PFSK-1 (cell line): ENCODE measurements around the gene KLK10.

Source experiments
- FOXP2 ChIP-seq: optimal IDR thresholded peaks from 2 replicates; pipeline ENCODE3; 2011; ENCODE audit warnings: borderline replicate concordance, control low read depth, inconsistent platforms; ENCODE audit not compliant: insufficient read depth; ENCODE audit errors: extremely low read length, extremely low read depth
- POLR2AphosphoS5 ChIP-seq: IDR thresholded peaks from 2 replicates; pipeline ENCODE4 v1.6.1; 2012; ENCODE audit warnings: low read depth, mild to moderate bottlenecking, control low read depth, low read length, moderate library complexity
- REST ChIP-seq, 2 experiments: IDR thresholded peaks; 2 replicates each; pipeline versions ENCODE4 v1.6.1 to v1.8.0; 2011 to 2012; ENCODE audit warnings: low read depth in 2 of 2, low read length in 2 of 2, control low read depth in 1 of 2, inconsistent platforms in 1 of 2, mild to moderate bottlenecking in 1 of 2, moderate library complexity in 1 of 2; ENCODE audit not compliant: insufficient read depth in 1 of 2
- SIN3A ChIP-seq: IDR thresholded peaks from 2 replicates; pipeline ENCODE4 v1.6.1; 2012; ENCODE audit warnings: mild to moderate bottlenecking, low read length, moderate library complexity, borderline replicate concordance; ENCODE audit not compliant: insufficient read depth
- TAF1 ChIP-seq: IDR thresholded peaks from 2 replicates; pipeline ENCODE4 v1.6.1; 2012; ENCODE audit warnings: low read length, control low read depth, borderline replicate concordance; ENCODE audit not compliant: insufficient read depth

Gene KLK10

GRCh38 chr19:50972795-50973376 is 46.6 kb downstream of the KLK10 start:
- TF ChIP-seq SIN3A (no peak), REST (IDR thresholded peaks at IDR 0.05; ENCODE audit: insufficient read depth in 1 of 2, low read depth in 2 of 2, low read length in 2 of 2) (no peak), POLR2AphosphoS5 (no peak)

GRCh38 chr19:50969413-50969760 is 50.1 kb downstream of the KLK10 start, which contains the start of gene KLK6:
Gene KLK6 (minus strand): TSS chr19:50969591. CDS start chr19:50968104, 1,487 bp downstream.
- TF ChIP-seq FOXP2 = no peak
- no peak for TF ChIP-seq TAF1
- no peak for TF ChIP-seq REST (IDR thresholded peaks at IDR 0.05; ENCODE audit: insufficient read depth in 1 of 2, low read depth in 2 of 2, low read length in 2 of 2)
- no peak for TF ChIP-seq POLR2AphosphoS5
- TF ChIP-seq SIN3A = no peak

GRCh38 chr19:50968716-50969412 is 50.6 kb downstream of the KLK10 start:
- TF ChIP-seq TAF1 (no peak), FOXP2 (no peak), REST (IDR thresholded peaks at IDR 0.05; ENCODE audit: insufficient read depth in 1 of 2, low read depth in 2 of 2, low read length in 2 of 2) (no peak), POLR2AphosphoS5 (no peak), SIN3A (no peak)

- TF ChIP-seq SIN3A (no peak), POLR2AphosphoS5 (no peak), FOXP2 (no peak)
Measured at GRCh38 chr19:50967929-50968715, 51.4 kb downstream of the KLK10 start.

GRCh38 chr19:50964266-50964665 is 55.2 kb downstream of the KLK10 start:
- TF ChIP-seq TAF1 = no peak
- no peak for TF ChIP-seq FOXP2
- TF ChIP-seq SIN3A = no peak
- TF ChIP-seq REST (IDR thresholded peaks at IDR 0.05; ENCODE audit: insufficient read depth in 1 of 2, low read depth in 2 of 2, low read length in 2 of 2) = no peak
- no peak for TF ChIP-seq POLR2AphosphoS5
